Suppressor macrophage treated with lipopolysaccharide for 1 hour (primary cell): Measurements from ENCODE around the gene ANGPTL4.
"Not testable (repeated sequence)": the region's sequence is repeated elsewhere in the genome, so short reads cannot be mapped to it uniquely, and the experiment has no call there.

ENCODE experiments used
- DNase-seq, 3 donors: peaks; one replicate each; pipeline ENCODE4 v3.0.0-alpha.2; 2020 to 2022

The ANGPTL4 gene

GRCh38 chr19:8366121-8366581 lies 2.2 kb downstream of the ANGPTL4 start:
- DNase-seq, result no peak

GRCh38 chr19:8366961-8367326 lies 3.0 kb downstream of the ANGPTL4 start:
- DNase-seq, result no peak

- peak; percentile 43 to 77 (median 65) for DNase-seq
Observed at GRCh38 chr19:8367327-8368001, 3.5 kb downstream of the ANGPTL4 start.

GRCh38 chr19:8370176-8371010 lies 6.4 kb downstream of the ANGPTL4 start:
- DNase-seq, result peak; percentile 56 to 75 (median 71)

GRCh38 chr19:8371011-8371804 lies 7.3 kb downstream of the ANGPTL4 start:
- no peak for DNase-seq

- no peak for DNase-seq
Observed at GRCh38 chr19:8373867-8374813, 10.2 kb downstream of the ANGPTL4 start.

GRCh38 chr19:8375766-8376165 lies 11.8 kb downstream of the ANGPTL4 start:
- not testable (repeated sequence) for DNase-seq

- not testable (repeated sequence) for DNase-seq
Observed at GRCh38 chr19:8376373-8376974, 12.5 kb downstream of the ANGPTL4 start.

- no peak for DNase-seq
Observed at GRCh38 chr19:8377598-8377997, 13.6 kb downstream of the ANGPTL4 start.

- not testable (repeated sequence) for DNase-seq
Observed at GRCh38 chr19:8379156-8379891, 15.4 kb downstream of the ANGPTL4 start.

- DNase-seq, result peak; percentile 74 to 78 (median 76)
Observed at GRCh38 chr19:8384569-8384968, 20.6 kb downstream of the ANGPTL4 start.

GRCh38 chr19:8385103-8385502 lies 21.1 kb downstream of the ANGPTL4 start:
- peak; percentile 26 to 49 (median 29) for DNase-seq

- not testable (repeated sequence) for DNase-seq
Observed at GRCh38 chr19:8385566-8385965, 21.6 kb downstream of the ANGPTL4 start.

GRCh38 chr19:8386419-8386818 lies 22.5 kb downstream of the ANGPTL4 start:
- DNase-seq, result not testable (repeated sequence)

- DNase-seq, result no peak
Observed at GRCh38 chr19:8386990-8387389, 23.0 kb downstream of the ANGPTL4 start.

- no peak for DNase-seq
Observed at GRCh38 chr19:8387688-8388611, 24.0 kb downstream of the ANGPTL4 start.

- no peak for DNase-seq
Observed at GRCh38 chr19:8388612-8388958, 24.6 kb downstream of the ANGPTL4 start.

GRCh38 chr19:8389891-8390616 lies 26.1 kb downstream of the ANGPTL4 start, which contains the start of gene RAB11B:
Gene RAB11B, plus strand, starts transcription at chr19:8390360. Its CDS starts 57 bp downstream, at chr19:8390417.
- DNase-seq, result peak; percentile 98 to 100 (median 99)

- peak; percentile 94 to 99 (median 98) for DNase-seq
Observed at GRCh38 chr19:8390617-8390981, 26.6 kb downstream of the ANGPTL4 start.
